ENCODE measurements around the gene EGFLAM.

The EGFLAM gene

GRCh38 chr5:38258319-38259061, at the start of gene EGFLAM:
Gene EGFLAM, plus strand, starts transcription at chr5:38258559. Its CDS starts 196 bp downstream, at chr5:38258755.
- no peak for DNase-seq (ENCODE audit: low spot score)

DNA sequence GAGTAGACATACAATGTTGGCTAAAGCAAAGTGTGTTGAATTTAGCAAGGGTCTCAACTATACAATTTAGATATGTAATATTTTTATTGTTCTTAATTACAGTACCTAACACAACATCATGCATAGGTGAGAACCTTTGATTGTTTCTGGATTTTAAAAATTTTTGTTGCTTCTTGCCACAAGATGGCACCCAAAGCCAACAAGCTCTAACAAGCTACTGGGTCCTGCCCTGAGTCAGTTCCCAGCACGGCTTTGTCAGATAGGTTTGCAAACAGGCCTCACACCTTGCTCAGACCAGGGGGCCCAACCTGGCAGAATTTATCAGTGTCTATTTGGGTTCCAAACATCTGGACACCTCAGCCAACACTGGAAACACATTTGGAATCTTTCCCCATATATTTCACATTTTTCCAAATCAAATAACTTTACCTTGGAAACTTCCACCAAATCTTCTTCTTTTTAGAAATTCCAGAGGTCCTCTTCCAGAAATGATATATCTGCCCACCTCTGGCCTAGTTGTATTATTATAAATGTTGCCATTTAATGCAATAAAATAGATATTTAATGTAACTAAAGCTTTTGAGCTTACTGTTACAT, 49.5 kb upstream of the EGFLAM start:
- no peak for DNase-seq (ENCODE audit: low spot score)

GRCh38 chr5:38210676-38211353, 47.5 kb upstream of the EGFLAM start:
- no peak for DNase-seq (ENCODE audit: low spot score)

GRCh38 chr5:38211354-38211710, 47.0 kb upstream of the EGFLAM start:
- no peak for DNase-seq (ENCODE audit: low spot score)

DNA sequence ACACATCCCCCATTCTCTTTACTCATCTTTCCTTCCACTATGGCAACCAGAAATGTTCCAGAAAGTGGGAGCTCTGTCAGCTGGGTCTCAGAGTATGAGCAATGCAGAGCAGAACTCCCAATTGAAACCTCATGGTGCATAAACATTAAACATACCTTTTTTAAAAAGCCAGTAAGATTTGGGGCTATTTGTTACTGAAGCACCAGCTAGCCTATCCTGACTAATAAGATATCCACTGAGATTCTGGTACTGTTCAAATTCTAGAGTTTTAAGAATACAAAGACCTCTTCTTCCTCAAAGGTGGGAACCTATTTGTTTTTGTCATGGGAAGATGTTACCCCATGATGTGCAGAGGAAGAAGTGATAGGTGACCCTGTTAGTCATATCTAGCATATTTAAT, 46.1 kb upstream of the EGFLAM start:
- DNase-seq (ENCODE audit: low spot score) = no peak

DNA sequence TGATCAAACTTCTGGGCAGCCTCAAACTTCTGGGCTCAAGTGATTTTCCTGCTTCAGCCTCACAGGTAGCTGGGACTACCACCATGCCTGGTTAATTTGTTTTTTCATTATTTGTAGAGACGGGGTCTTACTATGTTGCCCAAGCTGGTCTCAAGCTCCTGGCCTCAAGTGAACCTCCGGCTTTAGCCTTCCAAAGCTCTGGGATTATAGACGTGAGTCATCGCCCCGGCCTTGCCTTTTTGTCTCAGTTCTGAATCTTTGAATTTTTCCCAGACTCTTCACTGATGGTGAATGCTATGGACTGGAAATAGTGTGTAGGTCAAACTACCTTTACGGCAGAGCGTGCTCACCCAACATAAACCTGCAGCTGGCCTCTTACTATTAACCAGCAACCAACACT, 32.3 kb upstream of the EGFLAM start:
- DNase-seq (ENCODE audit: low spot score) = no peak

DNA sequence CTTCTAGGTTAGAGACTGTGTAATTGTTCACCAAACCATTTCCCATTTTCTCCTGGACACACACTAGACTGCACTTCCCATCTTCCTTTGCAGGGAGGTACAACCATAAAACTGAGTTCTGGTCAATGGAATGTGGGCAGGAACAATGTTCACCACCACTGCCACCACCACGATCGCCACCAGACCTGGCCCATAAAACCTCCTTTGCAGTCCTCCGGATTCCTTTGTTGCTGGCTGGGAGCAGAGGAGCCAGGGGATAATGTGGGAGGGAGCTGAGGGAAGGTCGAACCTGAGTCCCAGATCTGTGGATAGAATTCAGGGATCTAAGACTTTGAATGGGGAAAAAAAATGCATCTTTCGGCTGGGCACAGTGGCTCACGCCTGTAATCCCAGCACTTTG, 29.4 kb upstream of the EGFLAM start:
- DNase-seq (ENCODE audit: low spot score) = no peak

- no peak for DNase-seq (ENCODE audit: low spot score)
Measured at GRCh38 chr5:38234737-38235136, 23.6 kb upstream of the EGFLAM start.

DNA sequence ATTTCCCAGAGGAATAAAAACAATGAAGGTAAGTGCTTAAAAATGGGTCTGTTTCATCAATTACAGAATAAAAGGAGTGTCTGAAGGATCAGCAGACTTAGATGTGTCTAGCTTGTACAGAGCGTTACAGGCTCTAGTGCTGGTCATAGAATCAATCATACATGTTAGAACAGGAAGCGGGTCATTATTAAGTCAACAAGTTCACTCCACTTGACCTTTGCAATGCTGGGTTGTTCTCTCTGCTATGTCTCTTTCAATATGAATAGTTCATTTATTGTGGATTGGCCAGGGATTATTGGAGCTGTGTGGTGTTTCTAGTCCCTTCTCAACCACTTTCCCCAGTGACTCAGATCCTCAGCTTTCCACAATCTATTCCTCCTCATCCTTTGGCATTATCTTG, 20.7 kb upstream of the EGFLAM start:
- DNase-seq (ENCODE audit: low spot score) = no peak

- no peak for DNase-seq (ENCODE audit: low spot score)
Measured at GRCh38 chr5:38240212-38240611, 18.1 kb upstream of the EGFLAM start.

- no peak for DNase-seq (ENCODE audit: low spot score)
Measured at GRCh38 chr5:38241655-38242054, 16.7 kb upstream of the EGFLAM start.

DNA sequence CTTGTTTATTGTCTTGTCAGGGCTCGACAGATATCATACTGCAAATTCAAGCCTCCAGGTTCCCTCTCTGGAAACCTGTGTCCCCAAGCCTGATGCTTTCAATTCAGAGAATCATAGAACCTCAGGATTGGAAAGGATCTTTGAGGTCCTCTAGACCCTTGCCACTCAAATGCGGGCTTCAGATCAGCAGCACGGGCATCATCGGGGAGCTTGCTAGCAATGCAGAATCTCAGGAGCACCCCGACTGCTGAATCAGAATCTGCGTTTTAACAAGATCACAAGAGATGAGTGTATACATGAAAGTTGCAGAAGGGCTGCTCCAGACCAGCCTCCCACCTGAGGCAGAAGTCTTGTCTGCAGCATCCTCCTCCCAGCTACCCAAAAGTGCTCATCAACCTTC, 13.1 kb upstream of the EGFLAM start:
- DNase-seq (ENCODE audit: low spot score) = no peak

DNA sequence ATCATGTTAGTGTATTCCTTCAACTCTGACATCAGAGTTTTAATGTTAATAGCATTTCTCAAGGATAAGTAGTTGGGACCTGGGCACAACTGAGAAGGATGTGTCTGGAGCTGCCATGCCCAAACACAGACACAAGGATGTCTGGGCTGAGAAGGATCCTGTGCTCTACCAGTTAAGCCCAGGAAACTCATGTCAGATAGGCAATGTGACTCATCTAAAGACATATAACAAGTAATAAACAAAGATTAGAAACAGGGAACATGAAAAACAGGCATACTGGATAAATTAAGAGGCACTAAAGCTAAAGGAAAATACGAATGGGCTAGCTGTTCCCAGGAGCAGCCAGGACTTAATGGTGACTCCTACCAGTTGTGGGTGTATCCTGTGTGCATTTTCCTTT, 9.1 kb upstream of the EGFLAM start:
- no peak for DNase-seq (ENCODE audit: low spot score)

DNA sequence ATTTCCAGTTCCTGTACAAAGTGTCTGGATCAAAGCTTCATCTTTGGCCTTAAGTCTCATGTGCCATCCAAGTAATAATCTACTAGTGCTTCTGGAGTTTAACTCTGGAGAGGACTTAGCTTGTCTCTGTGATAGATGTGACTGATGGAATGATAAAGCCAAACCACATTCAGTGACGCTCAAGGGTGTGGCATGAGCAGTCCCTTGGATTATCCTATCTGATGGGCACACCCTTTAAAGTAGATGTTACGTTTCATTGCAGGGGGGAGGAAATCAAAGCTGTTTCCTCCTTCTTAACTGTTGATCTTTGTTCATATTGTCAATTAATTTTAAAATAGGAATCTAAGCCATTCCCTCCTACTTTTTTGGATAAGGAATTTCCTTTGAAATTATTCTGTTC, 8.5 kb upstream of the EGFLAM start:
- DNase-seq (ENCODE audit: low spot score) = no peak

DNA sequence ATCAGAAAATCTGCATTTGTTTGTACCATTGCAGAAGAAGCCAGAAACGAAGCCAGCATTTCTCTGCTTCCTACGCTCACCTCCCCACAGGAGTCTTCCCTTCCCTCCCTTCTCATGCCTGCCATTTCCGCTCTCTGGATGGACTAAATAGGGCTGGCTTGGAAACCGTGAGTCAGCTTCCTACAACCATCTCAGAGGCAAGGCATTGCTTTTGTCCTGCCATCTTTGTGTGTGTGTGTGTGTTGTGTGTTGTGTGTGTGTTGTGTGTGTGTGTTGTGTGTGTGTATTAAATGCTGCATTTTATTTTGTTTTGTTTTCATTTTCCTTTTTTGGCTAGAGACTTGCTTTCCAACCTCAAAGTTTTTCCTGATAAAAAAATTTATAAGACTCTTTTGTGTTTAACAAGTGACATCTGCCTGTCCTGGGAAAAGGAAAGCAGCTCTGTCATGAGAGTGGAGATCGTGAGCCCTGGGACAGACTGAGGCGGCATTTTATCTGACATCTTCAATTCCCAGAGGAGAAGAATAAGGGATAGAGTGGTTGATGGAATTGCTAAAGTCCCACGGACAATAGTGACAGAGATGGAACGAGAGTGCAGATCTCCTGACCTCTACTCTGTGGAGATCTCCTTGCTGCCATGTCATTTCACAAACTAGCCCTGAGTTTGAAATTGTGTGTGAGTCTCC, 7.5 kb upstream of the EGFLAM start:
- no peak for DNase-seq (ENCODE audit: low spot score)

DNA sequence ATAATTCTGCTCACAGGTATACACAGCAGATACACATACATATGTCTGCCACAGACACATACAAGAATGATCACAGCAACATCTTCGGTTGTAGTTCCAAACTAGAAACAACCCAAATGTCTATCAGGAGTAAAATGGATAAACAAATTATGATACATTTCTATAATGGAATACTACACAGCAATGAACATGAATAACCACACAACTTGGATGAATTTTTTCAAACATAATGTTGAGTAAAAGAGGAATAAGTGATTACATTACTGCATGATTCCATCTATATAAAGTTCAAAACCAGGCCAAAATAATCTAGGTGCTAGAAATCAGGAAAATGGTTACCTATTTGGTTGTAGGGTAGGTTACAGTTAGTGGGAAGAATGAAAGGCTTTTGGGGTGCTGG, 4.6 kb upstream of the EGFLAM start:
- no peak for DNase-seq (ENCODE audit: low spot score)

- no peak for DNase-seq (ENCODE audit: low spot score)
Measured at GRCh38 chr5:38257308-38258041, 884 bp upstream of the EGFLAM start.

DNA sequence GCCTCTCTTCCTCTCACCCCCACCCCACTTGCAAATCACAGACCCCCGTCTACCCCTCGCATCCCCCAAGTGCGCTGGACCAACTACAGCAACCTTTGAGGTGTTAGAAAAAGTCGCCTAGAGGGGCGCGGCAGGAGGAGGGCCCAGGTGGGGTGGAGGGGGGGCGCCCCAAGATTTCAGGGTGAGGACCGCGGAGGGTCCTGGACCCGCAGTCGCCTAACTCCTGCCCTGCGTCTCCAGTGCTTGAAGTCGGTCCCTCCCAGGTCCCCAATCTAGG, 379 bp upstream of the EGFLAM start:
- DNase-seq (ENCODE audit: low spot score) = no peak

DNA sequence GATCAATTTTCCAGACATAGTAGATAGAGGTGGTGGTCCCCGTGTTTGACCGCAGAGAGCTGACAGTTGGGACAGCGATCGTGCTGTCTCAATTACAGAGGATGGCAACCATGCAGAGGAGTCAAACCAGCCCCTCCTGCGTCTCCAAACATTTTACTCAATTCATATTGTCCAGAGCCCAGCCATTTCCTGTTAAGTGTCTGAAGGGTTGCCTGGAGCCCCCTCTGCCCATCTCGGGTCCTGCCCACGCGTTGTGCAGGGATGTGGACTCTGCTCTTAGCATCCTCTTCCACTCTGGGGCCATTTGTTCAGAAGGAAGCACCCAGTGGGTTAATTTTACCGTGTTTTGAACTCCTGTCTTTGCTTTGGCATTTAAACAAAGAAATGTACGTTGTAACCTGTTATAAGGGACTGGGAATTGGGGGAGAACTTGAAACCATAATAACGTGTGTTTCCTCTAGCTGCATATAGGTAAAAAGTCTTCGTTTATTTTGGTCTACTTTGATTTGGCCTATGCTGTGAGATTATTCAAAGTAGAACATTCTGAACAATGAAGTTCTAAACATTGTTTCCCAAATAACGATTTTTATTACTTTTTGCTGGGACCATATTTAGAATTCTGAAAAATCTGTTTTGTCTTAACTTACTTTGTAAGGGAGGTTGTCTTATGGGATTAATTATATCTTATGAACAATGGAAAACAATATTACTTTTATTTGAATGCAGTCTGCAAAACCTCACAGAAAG, 876 bp downstream of the EGFLAM start:
- DNase-seq (ENCODE audit: low spot score) = no peak

GRCh38 chr5:38259809-38260160, 1.4 kb downstream of the EGFLAM start:
- no peak for DNase-seq (ENCODE audit: low spot score)

DNA sequence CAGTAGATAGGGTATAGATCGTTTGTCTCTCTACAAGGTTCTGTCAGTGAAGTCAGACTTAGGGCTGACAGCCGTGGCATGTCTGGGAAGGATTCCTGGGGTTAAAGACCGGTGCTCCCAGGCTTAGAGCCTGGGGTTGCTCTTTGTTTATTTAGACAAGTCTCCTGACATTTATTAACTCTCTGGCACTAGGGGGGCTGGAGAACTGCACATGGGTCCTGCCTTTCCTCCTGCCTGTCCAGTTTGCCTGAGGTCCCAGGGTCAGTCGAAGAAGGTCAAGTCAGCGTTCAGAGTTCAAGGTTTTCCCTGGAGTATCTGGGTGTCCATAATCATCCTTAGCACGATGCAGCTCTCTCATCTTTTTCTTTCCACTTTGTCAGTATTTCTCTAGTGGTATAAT, 5.6 kb downstream of the EGFLAM start:
- DNase-seq (ENCODE audit: low spot score) = no peak
